HG03097 (cell line): ENCODE data around the gene FGGY.
"Not testable (repeated sequence)": the region's sequence is repeated elsewhere in the genome, so short reads cannot be mapped to it uniquely, and the experiment has no call there.

Experiments
- ATAC-seq: cut with Tn5 transposase; IDR thresholded peaks from one replicate; pipeline ENCODE4 v1.9.1; 2021; ENCODE audit not compliant: unreplicated experiment, low FRiP score

FGGY gene

DNA sequence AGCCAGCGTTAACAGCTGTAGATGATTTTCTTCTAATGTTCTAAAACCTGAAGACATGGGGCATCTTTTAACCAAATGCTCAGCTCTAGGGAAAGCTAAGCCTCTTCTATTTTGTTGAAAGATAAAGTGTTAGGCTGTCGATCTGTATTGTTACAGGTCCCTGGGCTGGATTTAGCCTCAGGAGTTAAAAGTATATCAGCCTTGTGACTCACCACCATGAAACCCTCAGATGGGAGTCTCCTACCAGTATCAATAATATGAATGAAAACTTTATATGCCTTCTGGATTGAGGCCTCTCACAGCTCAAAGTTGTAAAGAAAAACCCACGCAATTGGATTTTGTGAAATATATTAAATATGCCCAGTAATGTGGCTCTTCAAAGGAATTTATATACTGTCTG lies 231.6 kb downstream of the FGGY start:
- ATAC-seq: no peak

DNA sequence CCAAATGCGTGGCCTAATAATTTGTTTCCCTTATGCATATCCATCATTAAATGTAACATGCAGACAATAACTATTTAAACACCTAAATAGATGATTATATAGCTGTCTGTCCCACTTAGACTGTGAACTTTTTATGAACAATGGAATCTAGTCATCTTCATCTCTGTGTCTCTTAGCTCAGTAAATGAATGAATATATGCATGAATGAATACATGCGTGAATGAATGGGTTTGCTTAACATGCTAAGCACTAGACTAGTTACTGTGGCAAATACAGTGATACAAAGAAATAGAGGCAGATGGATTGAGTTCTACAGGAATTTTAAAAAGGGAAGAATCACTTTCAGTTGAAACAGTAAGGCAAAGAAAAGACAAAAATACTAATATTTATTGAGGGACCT lies 232.0 kb downstream of the FGGY start:
- no peak for ATAC-seq

DNA sequence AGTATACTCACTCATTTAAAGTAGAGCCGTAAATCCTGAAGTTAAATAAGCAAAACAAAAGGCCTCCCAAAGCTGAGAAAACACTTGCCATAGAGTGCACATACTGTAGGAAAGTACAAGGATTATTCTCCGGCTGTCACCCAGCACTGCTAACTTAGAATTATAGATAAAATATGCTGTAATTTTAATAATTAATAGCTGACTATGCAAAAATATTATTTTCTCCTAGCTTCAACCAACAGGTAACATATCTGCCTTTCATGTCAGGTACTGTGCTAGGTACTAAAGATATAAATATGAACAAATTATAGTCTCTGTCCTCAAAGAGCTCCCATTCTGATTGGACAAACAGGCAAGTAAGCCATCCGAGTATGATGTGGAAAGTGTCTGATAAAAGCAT lies 233.2 kb downstream of the FGGY start:
- no peak for ATAC-seq

DNA sequence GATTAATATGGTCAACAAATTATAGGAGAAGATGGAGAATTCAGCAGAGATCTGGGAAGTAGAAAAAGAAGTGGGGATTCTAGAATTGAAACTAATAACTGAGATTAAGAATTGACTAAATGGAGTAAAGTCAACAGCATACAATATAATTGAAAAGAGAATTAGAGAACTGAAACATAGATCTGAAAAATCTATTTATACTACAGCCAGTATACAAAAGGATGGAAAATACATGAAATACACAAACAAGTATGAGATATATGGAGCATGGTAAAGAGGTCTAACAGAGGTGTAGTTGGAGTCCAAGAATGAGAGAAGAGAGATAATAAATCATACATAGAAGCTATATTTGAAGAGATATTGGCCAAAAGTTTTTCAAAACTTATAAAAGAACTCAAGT lies 235.2 kb downstream of the FGGY start:
- no peak for ATAC-seq

DNA sequence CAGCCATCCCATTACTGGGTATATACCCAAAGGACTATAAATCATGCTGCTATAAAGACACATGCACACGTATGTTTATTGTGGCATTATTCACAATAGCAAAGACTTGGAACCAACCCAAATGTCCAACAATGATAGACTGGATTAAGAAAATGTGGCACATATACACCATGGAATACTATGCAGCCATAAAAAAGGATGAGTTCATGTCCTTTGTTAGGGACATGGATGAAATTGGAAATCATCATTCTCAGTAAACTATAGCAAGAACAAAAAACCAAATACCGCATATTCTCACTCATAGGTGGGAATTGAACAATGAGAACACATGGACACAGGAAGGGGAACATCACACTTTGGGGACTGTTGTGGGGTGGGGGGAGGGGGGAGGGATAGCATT lies 241.6 kb downstream of the FGGY start:
- ATAC-seq: not testable (repeated sequence)

DNA sequence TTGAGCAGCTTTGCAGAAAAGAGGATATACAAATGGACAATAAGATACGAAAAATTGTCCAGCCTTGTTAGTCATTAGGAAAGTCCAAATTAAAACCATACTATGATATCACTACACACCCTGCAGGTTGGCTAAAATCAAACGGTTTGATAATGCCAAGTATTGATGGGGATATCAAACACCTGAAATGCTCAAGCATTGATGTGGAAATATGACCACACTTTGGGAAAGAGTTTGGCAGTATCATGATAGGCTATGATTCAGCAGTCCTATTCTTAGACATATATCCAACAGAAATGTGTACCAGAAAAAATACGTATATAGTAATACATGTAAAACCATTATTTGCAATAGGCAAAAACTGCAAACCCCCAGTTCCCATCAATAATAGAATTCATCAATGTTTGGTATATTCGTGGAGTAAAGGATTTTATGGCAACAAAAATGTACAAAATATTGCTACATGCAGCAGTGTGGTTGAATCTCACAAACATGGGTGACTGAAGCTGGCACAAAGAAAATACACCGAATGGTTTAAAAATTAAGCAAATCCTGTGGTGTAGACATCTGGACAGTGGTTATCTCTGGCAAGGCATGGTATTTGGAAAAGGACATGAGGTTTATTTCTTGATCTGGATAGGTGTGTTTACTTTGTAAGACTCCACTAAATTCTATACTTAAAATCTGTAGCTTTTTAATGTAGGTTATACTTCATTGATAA lies 243.2 kb downstream of the FGGY start:
- no peak for ATAC-seq

DNA sequence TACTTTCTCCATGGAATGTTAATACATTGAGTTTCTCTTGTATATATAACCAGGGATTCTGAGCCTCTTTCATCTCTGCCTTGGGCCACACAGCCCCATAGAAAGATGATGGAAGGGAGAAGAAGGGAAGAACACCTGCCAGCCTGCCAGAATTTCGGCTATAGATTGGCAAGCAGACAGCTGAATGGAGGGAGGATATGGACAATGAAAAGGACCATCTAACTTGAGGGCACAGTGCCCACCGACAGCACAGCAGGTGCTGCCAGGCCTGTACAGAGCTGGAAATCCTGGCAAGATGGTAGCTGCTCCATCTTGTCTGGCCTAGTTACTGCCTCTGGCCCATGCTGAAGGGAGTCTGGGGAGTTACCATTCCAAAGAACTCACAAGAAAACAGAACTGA lies 244.3 kb downstream of the FGGY start:
- ATAC-seq: no peak

DNA sequence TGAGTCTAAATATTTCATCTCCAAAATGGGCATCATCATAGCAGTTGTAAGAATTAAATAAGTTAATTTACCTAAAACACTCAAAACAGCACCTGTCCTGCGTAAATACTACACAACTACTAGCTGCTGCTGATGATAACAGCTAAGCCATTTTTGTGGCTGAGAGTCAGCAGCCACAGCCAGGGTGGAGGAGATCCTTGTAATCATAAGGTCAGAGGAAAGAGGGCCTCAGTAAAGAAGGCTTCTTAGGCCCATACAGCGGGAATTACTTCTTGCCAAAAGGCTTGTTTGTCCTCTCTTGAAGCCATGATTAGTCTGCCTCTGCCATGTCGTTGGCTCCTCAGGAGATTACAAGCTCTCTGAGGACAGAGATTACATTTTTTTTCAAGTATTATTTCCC lies 245.0 kb downstream of the FGGY start:
- no peak for ATAC-seq

DNA sequence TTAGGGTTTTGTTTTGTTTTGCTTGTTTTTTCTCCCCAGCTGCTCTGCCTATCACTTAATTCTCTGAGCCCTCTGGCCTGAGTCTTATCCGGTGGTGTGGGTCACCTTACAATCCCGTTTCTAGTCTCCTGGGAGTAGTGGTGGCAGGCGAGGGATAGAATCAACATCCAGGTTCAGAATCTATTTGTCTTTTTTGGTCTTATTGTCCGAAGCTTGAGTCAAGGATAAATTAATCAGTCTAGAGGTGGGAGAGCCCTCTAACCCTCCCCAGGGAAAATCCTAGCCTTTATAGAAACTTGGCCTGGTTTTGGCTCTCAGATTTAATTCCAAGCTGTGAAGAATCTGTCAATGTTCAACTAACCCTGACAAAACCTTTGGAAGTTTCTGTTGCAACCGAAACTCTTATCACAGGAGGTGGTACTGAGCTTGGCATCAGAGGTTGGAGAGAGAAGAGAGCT lies 246.3 kb downstream of the FGGY start:
- ATAC-seq: no peak

DNA sequence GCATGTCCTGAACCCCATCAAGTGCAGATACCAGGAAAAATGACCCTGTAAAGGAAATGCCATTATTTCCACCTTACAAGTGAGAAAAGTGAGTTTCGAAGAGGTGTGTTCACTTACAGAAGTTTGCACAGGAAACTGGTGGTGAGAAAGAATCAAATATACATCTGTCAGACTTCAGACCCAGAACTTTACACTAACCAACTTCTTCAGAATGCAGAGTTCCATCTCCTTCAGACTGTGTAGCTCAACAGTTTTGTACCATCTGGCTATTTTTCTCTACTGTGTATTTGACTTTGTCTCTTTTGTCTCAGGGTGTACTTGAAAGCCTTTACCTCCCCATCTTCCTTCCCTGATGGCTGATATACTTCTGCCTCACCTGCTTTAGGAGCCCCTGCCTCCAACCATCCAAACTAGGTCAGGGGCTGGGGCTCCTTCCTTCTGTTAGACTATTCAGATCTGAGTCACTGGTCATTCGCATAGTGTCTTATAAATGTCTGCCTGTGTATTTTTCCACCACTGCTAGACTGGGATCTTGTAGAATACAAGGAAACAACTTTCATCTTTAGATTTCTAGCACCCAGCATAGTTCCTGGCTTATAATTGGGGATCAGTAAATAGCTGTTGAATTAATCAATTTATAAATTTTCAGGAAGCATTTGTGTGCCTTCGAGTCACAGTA lies 247.9 kb downstream of the FGGY start:
- no peak for ATAC-seq

DNA sequence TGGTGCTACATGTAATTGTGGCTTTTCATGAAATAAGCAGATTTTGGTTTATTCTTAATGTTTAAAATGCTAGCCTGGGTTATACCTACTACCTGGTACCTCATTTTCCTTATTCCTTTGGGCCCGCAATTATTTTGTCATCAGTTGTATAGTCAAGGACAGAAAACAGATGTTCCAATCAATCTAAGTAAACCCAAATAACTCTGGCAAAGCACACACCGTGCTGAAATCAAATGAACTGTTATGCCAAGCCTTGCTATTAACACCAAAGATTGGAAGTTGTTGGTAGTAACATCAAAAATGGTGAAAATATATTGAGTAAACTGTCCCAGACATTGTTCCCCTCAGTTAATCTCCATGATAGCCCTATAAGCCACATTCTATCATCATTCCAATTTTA lies 248.9 kb downstream of the FGGY start:
- no peak for ATAC-seq

DNA sequence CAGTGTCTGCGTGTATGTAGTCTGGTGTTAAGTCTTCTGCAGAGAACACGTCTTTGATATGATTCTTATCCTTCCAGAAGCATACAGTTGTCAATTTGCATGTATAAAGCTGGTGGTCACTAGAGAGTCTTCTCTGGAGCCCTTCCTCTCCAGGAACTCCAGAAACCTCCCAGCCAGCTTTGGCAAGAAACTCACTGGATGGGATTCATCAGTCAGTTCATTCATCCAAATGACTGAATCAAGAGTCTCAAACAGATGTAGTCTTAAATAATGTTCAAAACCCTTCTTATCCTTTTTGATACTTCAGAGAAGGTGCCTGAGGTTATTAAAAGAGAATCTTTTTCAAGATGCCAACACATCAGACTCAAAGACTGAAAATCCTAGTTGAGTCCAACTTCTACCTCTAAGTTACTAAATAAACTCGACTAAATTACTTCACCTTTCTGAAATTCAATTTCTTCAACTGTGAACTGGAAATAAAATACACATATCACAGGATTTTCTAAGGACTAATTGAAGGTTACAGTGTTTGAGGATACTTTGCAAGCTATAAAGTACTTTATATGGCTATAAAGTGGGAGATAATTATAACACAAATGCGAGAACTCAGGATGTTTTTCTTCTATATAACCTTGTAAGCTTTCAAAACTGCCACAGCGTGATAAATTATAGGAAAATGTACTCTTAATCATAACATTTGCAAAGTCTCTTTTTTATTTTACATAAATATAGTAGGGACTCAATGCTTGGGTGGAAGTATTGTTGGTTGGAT lies 252.4 kb downstream of the FGGY start:
- ATAC-seq: no peak

DNA sequence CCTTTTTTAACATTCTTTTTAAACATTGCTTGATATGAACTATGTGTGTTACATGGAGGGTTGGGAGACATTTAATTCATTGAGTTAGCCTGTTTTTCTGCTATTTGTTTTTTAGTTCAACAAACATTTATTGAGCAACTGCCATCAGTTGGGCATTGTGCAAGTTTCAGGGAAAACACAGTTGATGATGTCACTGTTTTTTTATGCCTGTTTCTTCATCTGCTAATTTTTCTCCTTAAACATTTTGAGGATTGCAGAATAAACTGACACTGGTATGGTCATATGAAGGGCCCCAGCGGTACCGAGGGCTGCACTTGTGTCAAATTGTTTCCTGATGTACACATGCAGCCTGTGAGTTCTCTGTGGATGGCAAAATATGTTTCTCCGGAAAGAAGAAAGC lies 253.0 kb downstream of the FGGY start:
- ATAC-seq: no peak

DNA sequence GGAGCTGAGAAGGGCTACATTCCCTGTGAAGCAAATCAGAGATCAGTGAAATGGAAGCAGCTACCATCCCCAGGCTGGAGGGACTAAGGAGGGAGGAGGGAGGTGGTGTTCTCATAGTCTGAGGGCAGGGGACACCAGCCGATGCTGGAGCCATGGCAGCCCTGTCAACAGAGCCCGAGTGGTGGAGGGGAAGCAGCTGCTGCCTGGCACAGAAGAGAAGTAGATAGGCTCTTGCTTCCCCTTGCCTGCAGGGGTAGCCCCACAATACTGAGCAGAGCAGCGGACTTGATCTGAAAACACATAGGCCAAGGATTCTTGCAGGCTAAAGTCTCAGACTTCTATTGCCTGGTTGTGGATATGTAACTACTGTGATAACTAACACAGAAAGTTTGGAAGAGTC lies 255.1 kb downstream of the FGGY start:
- ATAC-seq: no peak

DNA sequence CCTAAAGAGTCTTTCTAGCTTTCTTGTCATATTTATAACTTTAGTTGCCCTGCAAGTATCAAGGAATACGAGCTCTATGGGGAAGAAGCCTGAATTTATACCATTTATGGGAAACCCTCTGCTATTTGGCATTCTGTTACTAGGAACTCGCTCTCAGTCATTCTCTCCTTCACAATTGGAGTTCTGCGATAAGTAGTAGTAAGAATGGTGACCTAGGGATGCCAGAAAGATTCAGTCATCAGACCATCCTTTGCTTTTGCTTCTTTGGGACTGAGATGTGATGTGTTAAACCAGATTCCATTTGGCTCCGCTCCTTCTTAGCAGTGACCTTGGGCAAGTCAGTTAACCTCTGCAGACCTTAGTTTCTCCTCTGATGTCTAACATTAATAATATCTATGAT lies 256.5 kb downstream of the FGGY start:
- ATAC-seq: no peak

DNA sequence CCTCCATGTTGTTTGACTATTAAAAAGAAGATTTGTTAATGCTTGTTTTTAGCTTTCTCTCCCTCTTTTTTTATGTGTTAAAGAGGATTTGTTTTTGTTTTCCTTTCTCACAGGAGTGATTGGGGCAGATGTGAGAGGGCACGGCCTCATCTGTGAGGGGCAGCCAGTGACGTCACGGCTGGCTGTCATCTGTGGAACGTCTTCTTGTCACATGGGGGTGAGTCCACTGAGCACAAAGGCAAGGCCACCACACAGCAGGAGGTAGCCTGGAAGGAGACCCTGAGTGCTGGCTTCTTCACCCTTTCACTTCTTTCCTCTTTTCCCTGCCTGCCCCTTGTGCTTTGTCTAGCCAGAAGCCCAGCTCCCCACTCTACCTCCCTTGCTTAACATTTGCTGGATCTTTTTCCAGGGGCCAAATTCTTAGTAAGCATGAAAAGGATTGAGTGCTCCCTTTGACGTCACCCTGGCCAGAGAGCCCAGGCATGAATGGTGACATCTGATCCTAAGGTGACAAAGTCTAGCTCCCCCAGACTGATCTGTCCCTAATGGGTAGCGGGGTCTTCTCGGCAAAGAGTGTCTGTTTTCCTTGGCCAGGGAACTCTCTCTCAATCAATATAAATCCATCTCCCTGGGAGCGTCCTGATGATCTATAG lies 257.2 kb downstream of the FGGY start:
- no peak for ATAC-seq

DNA sequence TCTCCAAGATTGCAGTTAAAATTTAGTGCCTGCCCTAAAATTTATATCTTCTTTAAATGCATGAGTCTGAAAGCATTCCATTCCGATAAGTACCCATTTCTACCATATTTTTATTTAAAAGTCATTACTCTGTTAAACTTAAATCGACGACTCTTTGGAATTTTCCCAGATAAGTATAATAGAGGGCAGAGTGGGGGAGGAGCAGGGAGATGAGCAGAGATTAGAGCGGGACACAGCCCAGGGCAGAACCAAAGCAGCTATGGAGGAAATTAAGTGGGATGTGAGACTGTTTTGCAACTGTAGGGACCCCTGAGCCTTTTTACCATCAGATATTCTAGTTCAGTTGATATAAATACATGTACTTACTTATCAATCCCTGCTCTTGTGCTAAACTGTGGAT lies 257.9 kb downstream of the FGGY start:
- no peak for ATAC-seq

DNA sequence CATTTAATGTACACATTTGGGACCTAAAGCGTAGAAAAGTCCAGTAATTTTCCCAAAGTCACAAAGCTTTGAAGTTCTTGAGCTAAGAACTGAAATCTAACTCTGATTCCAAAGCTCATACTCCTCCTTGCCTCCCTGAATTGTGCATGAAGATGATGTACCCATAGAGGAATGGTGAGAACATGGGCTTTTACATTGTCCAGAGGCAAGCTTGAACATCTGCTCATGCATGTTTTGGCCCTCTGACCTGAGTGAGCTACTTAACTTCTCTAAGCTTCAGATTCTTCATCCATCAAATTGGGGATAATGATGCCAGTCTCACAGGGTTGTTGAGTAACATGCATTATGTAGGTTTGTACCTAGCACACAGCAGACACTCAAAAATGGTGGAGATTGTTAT lies 259.5 kb downstream of the FGGY start:
- no peak for ATAC-seq

DNA sequence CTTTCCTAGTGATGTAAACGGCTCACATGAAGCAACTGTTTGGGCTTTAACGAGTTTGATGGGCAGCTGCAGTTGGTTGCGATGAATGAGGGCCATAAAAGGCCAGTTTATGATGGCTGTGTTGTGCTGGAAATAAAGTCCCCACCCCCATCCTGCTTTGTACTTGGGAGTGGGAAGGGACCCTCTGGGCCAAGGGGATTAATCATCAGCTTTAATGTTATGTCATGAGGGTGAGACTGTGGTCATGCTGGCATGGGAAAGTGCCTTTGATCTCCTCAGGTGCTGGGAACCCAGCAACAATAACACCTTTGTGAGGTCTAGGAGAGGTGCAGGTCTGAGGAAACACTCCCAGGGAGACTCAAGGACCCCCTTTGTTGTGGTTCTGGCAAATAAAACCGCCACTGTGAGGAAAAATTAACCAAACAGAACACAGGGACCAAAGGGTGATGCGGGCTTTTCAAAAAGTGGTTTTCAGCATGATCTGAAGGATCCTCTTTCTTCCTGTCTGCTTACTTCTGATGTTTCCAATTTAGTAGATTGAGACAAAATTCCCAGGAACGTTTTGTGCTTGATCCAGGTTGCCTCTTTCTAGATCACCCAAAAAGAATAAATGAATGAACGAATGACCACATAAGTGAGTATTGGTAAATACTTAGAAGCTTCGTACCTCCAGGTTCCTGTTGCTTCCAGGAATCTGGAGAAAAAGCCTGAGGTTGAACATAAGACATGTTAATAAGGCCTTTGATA lies 260.1 kb downstream of the FGGY start:
- ATAC-seq: no peak

DNA sequence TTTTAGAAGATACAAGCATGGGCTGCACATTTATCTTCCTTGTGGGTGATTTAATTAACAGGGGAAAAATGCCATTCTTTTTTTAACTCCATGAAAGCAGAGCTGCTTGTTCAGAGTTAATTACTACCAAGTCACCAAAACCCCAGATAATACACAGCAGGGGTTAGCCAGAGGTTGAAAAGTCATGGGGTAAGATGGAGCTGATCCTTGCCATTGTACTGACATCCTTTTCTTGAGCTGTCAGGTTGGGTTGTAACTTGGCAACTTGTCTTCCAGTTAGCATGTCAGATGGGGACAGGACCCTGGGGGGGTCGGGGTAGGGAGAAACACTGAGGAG lies 260.6 kb downstream of the FGGY start:
- no peak for ATAC-seq

DNA sequence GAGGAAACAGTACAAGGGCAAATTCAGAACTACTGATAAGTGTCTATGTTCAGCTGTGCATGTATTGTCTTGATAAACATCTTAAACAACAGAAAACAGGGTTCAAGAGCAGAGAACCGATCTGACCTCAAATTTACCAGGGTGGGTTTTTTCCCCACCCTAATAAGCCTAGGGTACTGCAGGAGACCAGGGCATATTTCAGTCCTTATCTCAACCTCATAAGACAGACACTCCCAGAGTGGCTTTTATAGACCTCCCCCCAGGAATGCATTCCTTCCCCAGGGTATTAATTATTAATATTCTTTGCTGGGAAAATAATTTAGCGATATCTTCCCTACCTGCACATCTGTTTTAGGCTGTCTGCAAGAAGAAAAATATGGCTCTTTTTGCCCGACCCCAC lies 261.7 kb downstream of the FGGY start:
- ATAC-seq: not testable (repeated sequence)
